ENCODE data around the gene SMIM28.

SMIM28 gene

DNA sequence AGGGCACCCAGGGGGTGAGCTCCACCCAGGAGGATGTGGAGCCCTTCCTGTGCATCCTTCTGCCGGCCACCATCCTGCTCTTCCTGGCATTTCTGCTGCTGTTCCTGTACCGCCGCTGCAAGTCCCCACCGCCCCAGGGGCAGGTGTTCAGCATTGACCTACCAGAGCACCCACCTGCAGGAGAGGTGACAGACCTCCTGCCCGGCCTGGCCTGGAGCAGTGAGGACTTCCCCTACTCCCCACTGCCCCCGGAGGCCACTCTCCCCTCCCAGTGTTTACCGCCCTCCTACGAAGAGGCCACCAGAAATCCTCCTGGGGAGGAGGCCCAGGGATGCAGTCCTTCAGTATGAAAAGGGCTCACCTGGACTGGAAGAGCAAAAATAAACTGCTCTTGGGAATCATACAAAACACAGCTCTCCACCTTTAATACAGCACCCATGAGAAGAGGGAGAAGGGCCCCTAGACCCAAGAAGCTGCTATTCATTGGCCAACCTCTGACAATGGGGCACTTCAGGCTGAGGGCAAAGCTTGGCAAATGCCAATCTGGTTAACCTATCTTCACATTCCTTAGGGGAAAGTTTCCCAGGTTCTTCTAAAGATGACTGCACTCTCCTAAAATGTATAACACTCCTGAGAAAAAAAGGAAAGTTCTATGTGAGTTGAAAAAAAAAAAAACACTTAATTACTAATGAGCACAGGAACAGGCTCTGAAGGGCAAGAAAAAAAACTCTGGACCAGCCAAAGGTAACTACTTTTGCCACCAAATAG is 5.0 kb downstream of the SMIM28 start:
- TF ChIP-seq, protein P1, sequence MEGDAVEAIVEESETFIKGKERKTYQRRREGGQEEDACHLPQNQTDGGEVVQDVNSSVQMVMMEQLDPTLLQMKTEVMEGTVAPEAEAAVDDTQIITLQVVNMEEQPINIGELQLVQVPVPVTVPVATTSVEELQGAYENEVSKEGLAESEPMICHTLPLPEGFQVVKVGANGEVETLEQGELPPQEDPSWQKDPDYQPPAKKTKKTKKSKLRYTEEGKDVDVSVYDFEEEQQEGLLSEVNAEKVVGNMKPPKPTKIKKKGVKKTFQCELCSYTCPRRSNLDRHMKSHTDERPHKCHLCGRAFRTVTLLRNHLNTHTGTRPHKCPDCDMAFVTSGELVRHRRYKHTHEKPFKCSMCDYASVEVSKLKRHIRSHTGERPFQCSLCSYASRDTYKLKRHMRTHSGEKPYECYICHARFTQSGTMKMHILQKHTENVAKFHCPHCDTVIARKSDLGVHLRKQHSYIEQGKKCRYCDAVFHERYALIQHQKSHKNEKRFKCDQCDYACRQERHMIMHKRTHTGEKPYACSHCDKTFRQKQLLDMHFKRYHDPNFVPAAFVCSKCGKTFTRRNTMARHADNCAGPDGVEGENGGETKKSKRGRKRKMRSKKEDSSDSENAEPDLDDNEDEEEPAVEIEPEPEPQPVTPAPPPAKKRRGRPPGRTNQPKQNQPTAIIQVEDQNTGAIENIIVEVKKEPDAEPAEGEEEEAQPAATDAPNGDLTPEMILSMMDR (IDR thresholded peaks at IDR 0.05; ENCODE audit: low read depth, low read length, missing control alignments), result no peak
- DNase-seq (ENCODE audit: low read depth), result no peak
- no peak overlapping the region for H3K4me3 ChIP-seq (ENCODE audit: low read depth, low read length)

DNA sequence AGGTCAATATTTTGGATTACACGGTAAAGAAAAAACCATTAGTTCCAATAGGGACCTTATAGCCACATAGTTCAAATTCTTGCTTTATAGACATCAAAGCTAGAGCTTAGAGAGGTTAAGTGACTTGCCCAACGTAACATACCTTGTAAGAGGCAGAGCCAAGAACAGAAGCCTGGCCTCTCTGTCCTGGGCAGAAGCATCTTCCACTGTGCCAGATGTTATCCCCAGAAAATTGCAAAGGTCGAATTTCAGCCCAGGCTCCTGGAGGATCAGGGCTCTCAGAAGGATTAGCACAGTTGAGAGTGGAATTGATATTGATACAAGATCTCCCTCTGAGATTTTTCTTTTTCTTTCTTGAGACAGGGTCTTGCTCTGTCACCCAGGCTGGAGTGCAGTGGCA is 6.1 kb downstream of the SMIM28 start:
- no peak overlapping the region for H3K4me3 ChIP-seq (ENCODE audit: low read depth, low read length)
- DNase-seq (ENCODE audit: low read depth), result no peak
- TF ChIP-seq, protein P1 (IDR thresholded peaks at IDR 0.05; ENCODE audit: low read depth, low read length, missing control alignments), result no peak

DNA sequence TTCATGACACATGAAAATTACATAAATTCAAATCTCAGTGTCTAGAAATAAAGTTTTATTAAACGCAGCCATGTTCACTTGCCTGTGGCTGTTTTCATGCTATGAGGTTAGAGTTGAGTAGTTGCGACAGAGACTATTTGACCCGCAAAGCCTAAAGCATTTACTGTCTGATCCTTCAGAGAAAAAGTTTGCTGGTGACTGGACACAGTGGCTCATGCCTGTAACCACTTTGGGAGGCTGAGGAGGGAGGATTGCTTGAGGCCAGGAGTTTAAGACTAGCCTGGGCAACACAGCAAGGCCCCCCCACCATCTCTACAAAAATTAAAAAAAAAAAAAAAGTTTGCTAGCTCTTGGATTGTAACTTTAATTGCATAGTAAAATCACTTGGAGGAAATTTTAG is 9.2 kb downstream of the SMIM28 start:
- DNase-seq (ENCODE audit: low read depth), result no peak
- no peak overlapping the region for H3K4me3 ChIP-seq (ENCODE audit: low read depth, low read length)
- TF ChIP-seq, protein P1 (IDR thresholded peaks at IDR 0.05; ENCODE audit: low read depth, low read length, missing control alignments), result no peak

DNA sequence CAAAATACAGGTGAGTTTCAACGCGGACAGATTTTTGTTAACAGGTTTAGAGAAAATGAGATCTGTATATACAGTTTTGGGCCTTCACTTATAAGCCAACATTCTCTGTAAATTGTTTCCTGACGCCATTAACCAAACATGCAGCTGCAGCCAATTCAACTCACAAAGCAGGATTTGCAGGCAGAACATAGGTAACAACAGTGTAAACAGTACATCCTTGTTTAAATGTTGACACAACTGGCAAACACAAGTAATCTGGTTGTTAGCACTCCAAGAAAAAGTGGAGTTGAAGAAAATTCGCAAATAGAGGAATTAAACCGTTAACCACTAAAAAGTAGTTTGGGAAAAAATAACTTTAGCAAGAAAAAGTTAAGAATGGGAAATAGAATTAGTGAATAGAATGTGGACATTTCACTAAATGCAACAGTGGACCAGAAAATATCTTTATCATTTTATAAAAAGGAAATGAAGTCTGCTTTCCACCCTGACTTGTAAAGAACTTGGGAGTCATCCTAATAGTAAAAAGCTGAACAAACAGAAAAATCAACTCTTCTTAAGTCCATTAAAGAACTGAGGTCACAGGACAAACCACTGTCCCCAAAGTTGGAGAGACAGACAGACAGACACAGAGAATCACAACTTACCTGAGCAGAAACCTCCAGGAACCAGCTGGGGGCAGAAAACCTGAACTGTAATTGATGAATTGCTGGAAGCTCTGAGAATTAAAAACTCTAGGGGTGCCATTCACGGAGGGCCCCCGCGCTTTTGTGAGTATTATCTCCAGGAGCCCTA is 10.1 kb downstream of the SMIM28 start:
- no peak for DNase-seq (ENCODE audit: low read depth)
- TF ChIP-seq, protein P1 (IDR thresholded peaks at IDR 0.05; ENCODE audit: low read depth, low read length, missing control alignments), result no peak
- H3K4me3 ChIP-seq (ENCODE audit: low read depth, low read length), result no peak overlapping the region

DNA sequence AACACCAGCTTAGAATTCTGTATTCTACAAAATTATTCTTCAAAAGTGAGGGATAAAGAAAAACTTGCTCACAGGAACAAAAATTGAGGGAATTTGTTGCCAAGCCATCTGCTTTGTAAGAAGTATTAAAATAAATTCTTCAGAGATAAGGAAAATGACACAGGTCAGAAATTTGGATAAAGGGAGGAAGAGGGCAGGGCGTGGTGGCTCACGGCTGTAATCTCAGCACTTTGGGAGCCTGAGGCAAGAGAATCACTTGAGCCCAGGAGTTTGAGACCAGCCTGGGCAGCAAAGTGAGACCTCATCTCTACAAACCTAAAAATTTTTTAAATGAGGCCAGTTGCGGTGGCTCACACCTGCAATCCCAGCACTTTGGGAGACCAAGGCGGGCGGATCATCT is 11.8 kb downstream of the SMIM28 start:
- no peak for DNase-seq (ENCODE audit: low read depth)
- H3K4me3 ChIP-seq (ENCODE audit: low read depth, low read length), result no peak overlapping the region
- TF ChIP-seq, protein P1 (IDR thresholded peaks at IDR 0.05; ENCODE audit: low read depth, low read length, missing control alignments), result no peak

DNA sequence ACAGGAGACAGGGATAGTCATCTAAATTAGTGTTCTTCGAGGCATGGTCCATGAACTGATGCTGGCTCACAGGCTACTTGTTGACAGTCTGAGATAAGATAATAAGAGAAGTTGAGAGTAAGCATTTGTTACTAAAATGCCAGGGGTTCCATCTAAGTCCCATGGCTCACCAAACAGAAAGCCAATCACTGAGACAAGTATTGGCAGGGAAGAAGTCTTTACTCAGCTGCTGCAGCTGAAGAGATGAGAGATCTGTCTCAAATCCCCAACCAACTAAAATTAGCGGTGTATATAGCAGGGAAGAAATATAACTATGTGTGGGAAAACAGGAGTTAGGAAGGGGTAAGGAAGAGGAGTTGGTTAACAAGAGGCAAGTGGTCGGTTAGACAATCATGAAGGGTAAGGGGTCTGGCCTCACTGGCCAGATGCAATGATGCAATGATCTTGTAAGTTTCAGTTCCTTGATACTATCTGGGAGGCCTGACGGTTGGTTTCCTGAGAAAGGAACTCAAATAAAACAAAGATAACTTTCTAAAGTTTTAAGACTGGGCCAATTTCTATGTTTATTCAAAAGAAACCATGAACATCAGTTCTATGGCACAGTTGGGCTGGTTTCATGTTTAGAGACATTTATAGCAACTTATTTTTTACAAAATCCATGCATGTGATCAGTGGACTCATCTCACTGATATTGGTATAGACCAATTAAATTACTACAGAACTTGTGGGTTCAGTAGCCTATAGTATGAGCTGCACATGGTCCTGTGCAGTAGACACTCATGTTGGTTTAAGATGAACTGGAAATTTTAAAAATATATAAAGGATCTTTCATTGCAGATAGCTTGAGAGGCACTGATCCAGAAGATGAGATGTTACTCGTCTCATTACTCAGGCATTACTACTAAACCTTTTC is 16.4 kb downstream of the SMIM28 start:
- DNase-seq (ENCODE audit: low read depth), result no peak
- TF ChIP-seq, protein P1 (IDR thresholded peaks at IDR 0.05; ENCODE audit: low read depth, low read length, missing control alignments), result no peak
- H3K4me3 ChIP-seq (ENCODE audit: low read depth, low read length), result no peak overlapping the region

Measured in GM12864 (cell line).